Left lung (tissue), 10 donors: ENCODE data around the gene SPATA3. TPM values are rescaled to one million over a fixed set of nuclear protein-coding genes. Genes with fewer than 3 reads are reported as not detected.
"Not testable (repeated sequence)": the region's sequence is repeated elsewhere in the genome, so short reads cannot be mapped to it uniquely, and the experiment has no call there.

Experiments used
- ATAC-seq: fragments of 200-7000 bp; cut with Tn5 transposase; one replicate; pipeline ENCODE4 v1.9.1; 2020; ENCODE audit warnings: moderate library complexity
- DNase-seq, 4 donors: peaks; one replicate each; pipeline ENCODE4 v3.0.0-alpha.2; 2013 to 2020
- H3K27ac ChIP-seq, 2 donors: fragments of 200-600 bp; sonication (generic) in 1 of 2; one replicate each; pipeline versions ENCODE4 v1.5.0 to v1.8.0; 2020 to 2021
- H3K27me3 ChIP-seq, 2 donors: fragments of 200-600 bp; sonication (generic) in 1 of 2; one replicate each; pipeline versions ENCODE4 v1.5.0 to v1.8.0; 2020 to 2021
- H3K36me3 ChIP-seq, 2 donors: fragments of 200-600 bp; sonication (generic) in 1 of 2; one replicate each; pipeline versions ENCODE4 v1.5.0 to v1.8.0; 2020 to 2021
- H3K4me1 ChIP-seq, 2 donors: fragments of 200-600 bp; one replicate each; pipeline ENCODE4 v1.8.0; 2021
- H3K4me3 ChIP-seq, 2 donors: fragments of 200-600 bp; sonication (generic) in 1 of 2; one replicate each; pipeline versions ENCODE4 v1.5.0 to v1.8.0; 2020 to 2021; ENCODE audit warnings: mild to moderate bottlenecking in 1 of 2
- H3K9me3 ChIP-seq, 2 donors: fragments of 200-600 bp; sonication (generic) in 1 of 2; one replicate each; pipeline versions ENCODE4 v1.5.0 to v1.8.0; 2020 to 2021
- CTCF ChIP-seq, 2 donors: fragments of 200-600 bp; sonication (generic) in 1 of 2; IDR thresholded peaks; one replicate each; pipeline versions ENCODE4 v1.5.0 to v1.8.0; 2021; ENCODE audit warnings: antibody characterized with exemption in 2 of 2
- intact Hi-C, 2 donors: fragments of 100-400 bp; cut with DNase I; formaldehyde crosslinking; loops; one replicate each; pipeline versions ENCODE4 v1.11.2 to v1.14.2; 2022
- polyA plus RNA-seq, 6 donors: library from polyadenylated mRNA; unstranded; fragments of 120-200 nt; gene quantifications; one replicate each; pipeline ENCODE4 v1.2.1, GENCODE V29; 2013; ENCODE audit not compliant: insufficient read length in 6 of 6
- total RNA-seq, 2 donors: library from RNA; stranded (reverse); fragmentation: NEBNext Ultra II Directional; extraction: Animal tissue kit (Norgen Biotek cat#: 25700); gene quantifications; one replicate each; pipeline ENCODE4 v1.2.1, GENCODE V29; 2021
- donor health status: DM: no; HTN: yes; CAD: no.
- donor health status: DM: no; HTN: no; CAD: no.

SPATA3 gene
- total and polyA plus RNA-seq, 8 donors = 0.16 TPM; not detected in 7

DNA sequence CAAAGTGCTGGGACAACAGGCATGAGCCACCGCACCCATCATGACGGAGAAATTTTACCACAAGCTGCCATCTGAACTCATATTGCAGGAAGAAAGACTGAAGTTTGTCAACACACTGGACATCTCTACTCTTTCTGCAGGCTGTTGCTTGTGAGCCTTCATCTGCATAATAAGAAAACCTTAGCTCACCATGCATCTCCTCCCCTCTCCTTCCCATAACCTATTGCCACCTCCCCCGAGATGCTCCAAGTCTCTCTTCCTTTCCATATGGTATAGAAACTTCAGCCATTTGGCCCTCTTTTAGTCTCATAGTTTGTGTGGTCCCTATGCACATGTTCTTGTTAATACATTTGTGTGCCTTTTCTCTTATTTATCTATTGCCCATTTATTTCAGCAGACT lies 22.3 kb downstream of the SPATA3 start:
- intact Hi-C loops = no loop called here
- H3K27ac ChIP-seq = no peak overlapping the region
- TF ChIP-seq CTCF (IDR thresholded peaks at IDR 0.05) = no peak
- H3K4me1 ChIP-seq = no peaks in the 10 kb centered on the region
- DNase-seq = no peak
- H3K36me3 ChIP-seq = no peaks in the 10 kb centered on the region
- peaks cover 0 to 28% of the 10 kb centered on the region in 2 donors for H3K27me3 ChIP-seq
- no peak overlapping the region for H3K4me3 ChIP-seq
- H3K9me3 ChIP-seq = no peaks in the 10 kb centered on the region
- ATAC-seq = no peak

DNA sequence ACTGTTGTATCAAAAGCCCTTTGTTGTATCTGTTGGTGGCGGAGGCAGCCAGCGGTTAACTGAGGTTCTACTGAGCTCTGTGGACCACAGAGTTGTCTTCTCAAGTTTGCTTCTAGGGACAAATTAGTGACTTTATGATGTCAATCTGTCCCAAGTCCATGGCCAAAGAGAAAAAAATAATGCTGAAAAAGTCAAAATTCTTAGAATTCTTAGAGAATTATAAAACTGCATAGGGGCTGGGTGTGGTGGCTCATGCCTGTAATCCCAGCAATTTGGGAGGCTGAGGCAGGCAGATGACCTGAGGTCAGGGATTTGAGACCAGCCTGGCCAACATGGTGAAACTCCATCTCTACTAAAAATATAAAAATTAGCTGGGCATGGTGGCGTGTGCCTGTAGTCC lies 29.1 kb downstream of the SPATA3 start:
- DNase-seq, H3K9me3 ChIP-seq, H3K4me1 ChIP-seq, H3K4me3 ChIP-seq, H3K36me3 ChIP-seq, ATAC-seq, H3K27ac ChIP-seq, intact Hi-C loops: not testable (repeated sequence)
- peaks cover 0 to 16% of the 10 kb centered on the region in 2 donors for H3K27me3 ChIP-seq

GRCh38 chr2:231028889-231029288 lies 33.0 kb downstream of the SPATA3 start:
- ATAC-seq (no peak), DNase-seq (no peak)
- TF ChIP-seq CTCF (IDR thresholded peaks at IDR 0.05) = no peak
- no peaks in the 10 kb centered on the region for H3K36me3 ChIP-seq
- no peak overlapping the region for H3K27ac ChIP-seq
- H3K9me3 ChIP-seq = no peaks in the 10 kb centered on the region
- no peak overlapping the region for H3K4me3 ChIP-seq
- peaks cover 0 to 37% of the 10 kb centered on the region in 2 donors for H3K27me3 ChIP-seq
- no peaks in the 10 kb centered on the region for H3K4me1 ChIP-seq
- intact Hi-C loops = no loop called here

DNA sequence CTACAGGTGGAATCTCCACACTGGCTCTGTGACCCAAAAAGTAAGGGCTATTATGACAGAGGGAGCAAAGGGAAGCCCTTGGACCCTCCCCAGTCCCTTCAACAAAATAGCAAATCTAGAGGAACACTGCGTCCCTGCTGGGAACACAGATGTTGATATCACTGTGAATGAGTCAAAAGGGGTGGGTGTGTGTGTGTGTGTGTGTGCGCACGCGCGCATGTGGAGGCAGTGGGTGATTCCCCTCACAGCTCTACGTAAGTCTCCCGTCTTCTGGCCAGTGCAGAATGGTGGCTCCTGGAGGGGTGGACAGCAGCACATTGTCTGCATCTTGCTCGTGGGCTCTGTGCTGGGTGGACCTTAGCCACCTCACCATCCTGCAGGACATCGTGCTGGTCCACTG lies 33.6 kb downstream of the SPATA3 start:
- DNase-seq = no peak
- no peak for TF ChIP-seq CTCF (IDR thresholded peaks at IDR 0.05)
- Histone ChIP-seq H3K27ac (no peak overlapping the region), H3K36me3 (no peaks in the 10 kb centered on the region), H3K27me3 (peaks cover 0 to 44% of the 10 kb centered on the region in 2 donors), H3K4me3 (no peak overlapping the region), H3K9me3 (no peaks in the 10 kb centered on the region), H3K4me1 (no peaks in the 10 kb centered on the region)
- intact Hi-C loops = no loop called here
- ATAC-seq = no peak

DNA sequence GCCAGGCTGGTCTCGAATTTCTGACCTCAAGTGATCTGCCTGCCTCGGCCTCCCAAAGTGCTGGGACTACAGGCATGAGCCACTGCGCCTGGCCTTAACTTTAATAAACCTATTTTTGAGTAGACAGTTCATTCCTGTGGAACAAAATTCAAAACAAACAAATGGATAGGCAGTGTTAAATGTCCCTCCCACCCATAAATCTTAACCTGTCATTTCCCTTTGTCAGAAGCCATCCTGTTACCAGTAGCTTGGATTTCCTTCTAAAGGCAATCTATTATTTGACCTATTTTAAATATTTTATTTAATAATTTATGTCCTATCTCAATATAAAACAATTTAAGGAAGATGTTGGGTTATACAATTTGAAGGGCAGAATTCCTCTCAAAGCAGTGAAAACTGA lies 34.8 kb downstream of the SPATA3 start:
- no peak for TF ChIP-seq CTCF (IDR thresholded peaks at IDR 0.05)
- intact Hi-C loops = no loop called here
- Histone ChIP-seq H3K4me1 (no peaks in the 10 kb centered on the region), H3K27me3 (peaks cover 7 to 44% of the 10 kb centered on the region in 2 donors), H3K36me3 (no peaks in the 10 kb centered on the region), H3K27ac (no peak overlapping the region), H3K4me3 (no peak overlapping the region), H3K9me3 (no peaks in the 10 kb centered on the region)
- DNase-seq = no peak
- ATAC-seq = no peak

DNA sequence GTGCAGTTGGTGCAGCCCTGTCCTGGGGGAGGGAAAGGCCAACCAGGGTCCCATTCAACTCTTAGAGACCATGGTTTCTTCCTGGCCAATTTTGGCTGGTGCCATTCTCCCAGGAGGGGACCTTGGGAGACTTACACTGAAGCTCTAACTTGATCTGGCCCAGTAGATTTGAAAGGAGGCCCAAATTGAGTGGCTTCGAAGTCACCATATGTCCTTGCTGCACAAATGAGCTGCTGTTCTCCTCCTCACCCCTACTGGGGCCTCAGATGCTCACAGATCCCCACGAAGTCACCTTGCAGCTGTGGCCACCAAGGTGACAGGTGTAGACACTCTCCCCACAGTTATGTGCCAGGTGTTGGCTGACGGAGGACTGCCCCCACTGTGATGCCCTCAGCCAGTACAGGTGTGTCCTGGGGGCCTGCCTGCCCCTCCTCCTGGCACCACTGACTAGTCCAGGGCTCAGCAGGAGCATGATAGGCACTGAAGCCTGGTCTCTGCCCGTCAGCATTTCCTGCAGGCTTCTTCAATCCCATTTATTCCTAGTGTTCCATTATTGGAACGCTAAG lies 36.7 kb downstream of the SPATA3 start:
- no peaks in the 10 kb centered on the region for H3K9me3 ChIP-seq
- no peak overlapping the region for H3K4me3 ChIP-seq
- no peaks in the 10 kb centered on the region for H3K36me3 ChIP-seq
- ATAC-seq (no peak), DNase-seq (no peak)
- TF ChIP-seq CTCF (IDR thresholded peaks at IDR 0.05) = no peak
- H3K4me1 ChIP-seq = no peaks in the 10 kb centered on the region
- intact Hi-C loops = no loop called here
- no peak overlapping the region for H3K27ac ChIP-seq
- H3K27me3 ChIP-seq = peaks cover 23 to 56% of the 10 kb centered on the region in 2 donors
